ENCODE data around the gene PIGU. TPM values are rescaled to one million over a fixed set of nuclear protein-coding genes. Genes with fewer than 3 reads are reported as not detected.

The PIGU gene
- total RNA-seq, 1 donor from 2014 or later: 41.5 TPM

- intact Hi-C loops (cut with DNase I): no loop called here
- H3K27me3 ChIP-seq: no peaks in the 10 kb centered on the region
- no peaks in the 10 kb centered on the region for H3K36me3 ChIP-seq
- H3K4me1 ChIP-seq: peaks cover 4 to 6% of the 10 kb centered on the region in 2 donors
- TF ChIP-seq CTCF (IDR thresholded peaks at IDR 0.05): no peak
- H3K9me3 ChIP-seq: no peaks in the 10 kb centered on the region
- DNase-seq (ENCODE audit: low spot score in 2 of 2): no peak
- H3K27ac ChIP-seq: peak overlapping the region; percentile 1 to 44
- no peak overlapping the region for H3K4me3 ChIP-seq
These were observed 123.5 kb downstream of the PIGU start for GRCh38 chr20:34553366-34553867.

GRCh38 chr20:34552569-34552968, 124.3 kb downstream of the PIGU start:
- no peaks in the 10 kb centered on the region for H3K9me3 ChIP-seq
- no peak for TF ChIP-seq CTCF (IDR thresholded peaks at IDR 0.05)
- intact Hi-C loops (cut with DNase I): no loop called here
- no peak overlapping the region for H3K27ac ChIP-seq
- DNase-seq (ENCODE audit: low spot score in 2 of 2): no peak
- no peaks in the 10 kb centered on the region for H3K36me3 ChIP-seq
- H3K4me3 ChIP-seq: no peak overlapping the region
- no peaks in the 10 kb centered on the region for H3K27me3 ChIP-seq
- peaks cover 0 to 4% of the 10 kb centered on the region in 2 donors for H3K4me1 ChIP-seq

DNA sequence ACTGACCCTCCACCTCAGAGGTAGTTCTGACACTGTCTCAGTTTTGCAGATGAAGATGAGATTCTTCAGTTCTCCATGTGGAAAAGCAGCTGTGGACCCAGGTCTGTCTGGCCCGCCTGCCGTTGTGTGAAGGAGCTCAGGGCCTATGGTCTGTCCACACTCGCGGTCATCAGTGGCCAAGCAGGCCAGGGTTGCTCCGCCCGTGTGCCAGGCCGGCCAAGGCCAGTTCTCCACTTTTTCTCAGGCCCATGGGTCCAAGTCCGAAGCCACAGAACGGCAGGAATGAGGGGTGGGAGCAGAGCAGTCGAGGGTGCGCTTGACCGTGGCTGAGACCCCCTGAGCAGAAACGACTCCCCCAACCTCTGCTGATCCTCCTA, 127.0 kb downstream of the PIGU start:
- no peak for TF ChIP-seq CTCF (IDR thresholded peaks at IDR 0.05)
- Histone ChIP-seq H3K4me3 (no peak overlapping the region), H3K4me1 (peaks cover 0 to 4% of the 10 kb centered on the region in 2 donors), H3K9me3 (no peaks in the 10 kb centered on the region), H3K27me3 (no peaks in the 10 kb centered on the region), H3K36me3 (no peaks in the 10 kb centered on the region), H3K27ac (no peak overlapping the region)
- no peak for DNase-seq (ENCODE audit: low spot score in 2 of 2)
- intact Hi-C loops (cut with DNase I): no loop called here

- H3K27ac ChIP-seq: no peak overlapping the region
- no peak for DNase-seq (ENCODE audit: low spot score in 2 of 2)
- no peaks in the 10 kb centered on the region for H3K27me3 ChIP-seq
- no peak overlapping the region for H3K4me3 ChIP-seq
- no peaks in the 10 kb centered on the region for H3K36me3 ChIP-seq
- intact Hi-C loops (cut with DNase I): no loop called here
- H3K9me3 ChIP-seq: no peaks in the 10 kb centered on the region
- TF ChIP-seq CTCF (IDR thresholded peaks at IDR 0.05): no peak
- peaks cover 0 to 4% of the 10 kb centered on the region in 2 donors for H3K4me1 ChIP-seq
These were observed 127.5 kb downstream of the PIGU start for GRCh38 chr20:34549291-34549928.

- H3K36me3 ChIP-seq: no peaks in the 10 kb centered on the region
- intact Hi-C loops (cut with DNase I): no loop called here
- DNase-seq (ENCODE audit: low spot score in 2 of 2): no peak
- TF ChIP-seq CTCF (IDR thresholded peaks at IDR 0.05): no peak
- no peaks in the 10 kb centered on the region for H3K27me3 ChIP-seq
- no peak overlapping the region for H3K27ac ChIP-seq
- no peaks in the 10 kb centered on the region for H3K9me3 ChIP-seq
- H3K4me3 ChIP-seq: no peak overlapping the region
- H3K4me1 ChIP-seq: no peaks in the 10 kb centered on the region
These were observed 128.9 kb downstream of the PIGU start for GRCh38 chr20:34547844-34548613.
